ENCODE data around the gene SLC2A1. TPM values are rescaled to one million over a fixed set of nuclear protein-coding genes. Genes with fewer than 3 reads are reported as not detected.

SLC2A1 gene
- total RNA-seq, 3 donors from 2014 or later, result 135 to 141 (median 140) TPM

GRCh38 chr1:42992054-42992571 is 33.4 kb upstream of the SLC2A1 start:
- Mint-ChIP-seq H3K4me3 (no peak overlapping the region), H3K9me3 (peaks cover 8% of the 10 kb centered on the region), H3K27me3 (ENCODE audit: low read depth) (no peaks in the 10 kb centered on the region), H3K4me1 (ENCODE audit: low read depth) (peaks cover 5% of the 10 kb centered on the region), H3K36me3 (ENCODE audit: insufficient read depth) (peaks cover 6% of the 10 kb centered on the region)
- DNase-seq (no peak), ATAC-seq (no peak)

GRCh38 chr1:42990757-42991346 is 32.2 kb upstream of the SLC2A1 start:
- peaks cover 5% of the 10 kb centered on the region for H3K4me1 Mint-ChIP-seq (ENCODE audit: low read depth)
- H3K9me3 Mint-ChIP-seq, result peaks cover 8% of the 10 kb centered on the region
- H3K4me3 Mint-ChIP-seq, result no peak overlapping the region
- peaks cover 6% of the 10 kb centered on the region for H3K36me3 Mint-ChIP-seq (ENCODE audit: insufficient read depth)
- H3K27me3 Mint-ChIP-seq (ENCODE audit: low read depth), result no peaks in the 10 kb centered on the region
- ATAC-seq (no peak), DNase-seq (no peak)

GRCh38 chr1:42983693-42984092 is 25.0 kb upstream of the SLC2A1 start:
- Mint-ChIP-seq H3K4me3 (no peak overlapping the region), H3K9me3 (no peaks in the 10 kb centered on the region), H3K36me3 (ENCODE audit: insufficient read depth) (peaks cover 3% of the 10 kb centered on the region), H3K4me1 (ENCODE audit: low read depth) (no peaks in the 10 kb centered on the region), H3K27me3 (ENCODE audit: low read depth) (no peaks in the 10 kb centered on the region)
- no peak for ATAC-seq
- DNase-seq, result no peak

- H3K36me3 Mint-ChIP-seq (ENCODE audit: insufficient read depth), result peaks cover 3% of the 10 kb centered on the region
- H3K4me3 Mint-ChIP-seq, result no peak overlapping the region
- no peaks in the 10 kb centered on the region for H3K4me1 Mint-ChIP-seq (ENCODE audit: low read depth)
- H3K9me3 Mint-ChIP-seq, result no peaks in the 10 kb centered on the region
- ATAC-seq (no peak), DNase-seq (no peak)
- no peaks in the 10 kb centered on the region for H3K27me3 Mint-ChIP-seq (ENCODE audit: low read depth)
Measured at GRCh38 chr1:42983253-42983652, 24.6 kb upstream of the SLC2A1 start.

GRCh38 chr1:42982641-42983040 is 24.0 kb upstream of the SLC2A1 start:
- ATAC-seq, result no peak
- Mint-ChIP-seq H3K9me3 (no peaks in the 10 kb centered on the region), H3K36me3 (ENCODE audit: insufficient read depth) (peaks cover 3% of the 10 kb centered on the region), H3K27me3 (ENCODE audit: low read depth) (no peaks in the 10 kb centered on the region), H3K4me3 (no peak overlapping the region), H3K4me1 (ENCODE audit: low read depth) (no peaks in the 10 kb centered on the region)
- DNase-seq, result no peak

- no peaks in the 10 kb centered on the region for H3K27me3 Mint-ChIP-seq (ENCODE audit: low read depth)
- no peak overlapping the region for H3K4me3 Mint-ChIP-seq
- DNase-seq (no peak), ATAC-seq (no peak)
- no peaks in the 10 kb centered on the region for H3K4me1 Mint-ChIP-seq (ENCODE audit: low read depth)
- H3K36me3 Mint-ChIP-seq (ENCODE audit: insufficient read depth), result peaks cover 3% of the 10 kb centered on the region
- no peaks in the 10 kb centered on the region for H3K9me3 Mint-ChIP-seq
Measured at GRCh38 chr1:42981871-42982270, 23.2 kb upstream of the SLC2A1 start.

- H3K27me3 Mint-ChIP-seq (ENCODE audit: low read depth), result no peaks in the 10 kb centered on the region
- ATAC-seq (no peak), DNase-seq (no peak)
- peaks cover 3% of the 10 kb centered on the region for H3K36me3 Mint-ChIP-seq (ENCODE audit: insufficient read depth)
- no peaks in the 10 kb centered on the region for H3K4me1 Mint-ChIP-seq (ENCODE audit: low read depth)
- H3K9me3 Mint-ChIP-seq, result no peaks in the 10 kb centered on the region
- H3K4me3 Mint-ChIP-seq, result no peak overlapping the region
Measured at GRCh38 chr1:42981255-42981805, 22.7 kb upstream of the SLC2A1 start.

GRCh38 chr1:42979896-42980800 is 21.5 kb upstream of the SLC2A1 start:
- Mint-ChIP-seq H3K36me3 (ENCODE audit: insufficient read depth) (peaks cover 6% of the 10 kb centered on the region), H3K27me3 (ENCODE audit: low read depth) (no peaks in the 10 kb centered on the region), H3K9me3 (no peaks in the 10 kb centered on the region), H3K4me1 (ENCODE audit: low read depth) (no peaks in the 10 kb centered on the region), H3K4me3 (no peak overlapping the region)
- ATAC-seq, result no peak
- no peak for DNase-seq

- ATAC-seq (no peak), DNase-seq (no peak)
- no peak overlapping the region for H3K4me3 Mint-ChIP-seq
- H3K36me3 Mint-ChIP-seq (ENCODE audit: insufficient read depth), result peaks cover 6% of the 10 kb centered on the region
- H3K4me1 Mint-ChIP-seq (ENCODE audit: low read depth), result no peaks in the 10 kb centered on the region
- H3K27me3 Mint-ChIP-seq (ENCODE audit: low read depth), result no peaks in the 10 kb centered on the region
- H3K9me3 Mint-ChIP-seq, result no peaks in the 10 kb centered on the region
Measured at GRCh38 chr1:42979036-42979430, 20.4 kb upstream of the SLC2A1 start.

GRCh38 chr1:42978317-42979035 is 19.8 kb upstream of the SLC2A1 start:
- DNase-seq (no peak), ATAC-seq (no peak)
- Mint-ChIP-seq H3K27me3 (ENCODE audit: low read depth) (no peaks in the 10 kb centered on the region), H3K4me3 (no peak overlapping the region), H3K36me3 (ENCODE audit: insufficient read depth) (peaks cover 8% of the 10 kb centered on the region), H3K9me3 (no peaks in the 10 kb centered on the region), H3K4me1 (ENCODE audit: low read depth) (no peaks in the 10 kb centered on the region)

- no peaks in the 10 kb centered on the region for H3K4me1 Mint-ChIP-seq (ENCODE audit: low read depth)
- no peaks in the 10 kb centered on the region for H3K9me3 Mint-ChIP-seq
- ATAC-seq, result no peak
- no peak for DNase-seq
- no peak overlapping the region for H3K4me3 Mint-ChIP-seq
- peaks cover 8% of the 10 kb centered on the region for H3K36me3 Mint-ChIP-seq (ENCODE audit: insufficient read depth)
- H3K27me3 Mint-ChIP-seq (ENCODE audit: low read depth), result no peaks in the 10 kb centered on the region
Measured at GRCh38 chr1:42977653-42978052, 19.0 kb upstream of the SLC2A1 start.

GRCh38 chr1:42975561-42976225 is 17.0 kb upstream of the SLC2A1 start:
- Mint-ChIP-seq H3K9me3 (no peaks in the 10 kb centered on the region), H3K4me1 (ENCODE audit: low read depth) (no peaks in the 10 kb centered on the region), H3K4me3 (no peak overlapping the region), H3K36me3 (ENCODE audit: insufficient read depth) (peaks cover 8% of the 10 kb centered on the region), H3K27me3 (ENCODE audit: low read depth) (no peaks in the 10 kb centered on the region)
- ATAC-seq, result no peak
- no peak for DNase-seq

- no peak for DNase-seq
- no peaks in the 10 kb centered on the region for H3K9me3 Mint-ChIP-seq
- H3K4me1 Mint-ChIP-seq (ENCODE audit: low read depth), result no peaks in the 10 kb centered on the region
- peaks cover 8% of the 10 kb centered on the region for H3K36me3 Mint-ChIP-seq (ENCODE audit: insufficient read depth)
- H3K4me3 Mint-ChIP-seq, result no peak overlapping the region
- no peaks in the 10 kb centered on the region for H3K27me3 Mint-ChIP-seq (ENCODE audit: low read depth)
- ATAC-seq, result no peak
Measured at GRCh38 chr1:42974767-42975437, 16.2 kb upstream of the SLC2A1 start.
